Vagina (tissue), 2 donors: ENCODE results near the gene OIT3.

Experiments used
- CTCF ChIP-seq, 3 experiments: fragments of 450-650 bp in 2 of 3; fragments of 200-600 bp in 1 of 3; sonication (generic) in 1 of 3; IDR thresholded peaks; one replicate each; pipeline ENCODE4 v1.5.1; 2017 to 2019; ENCODE audit warnings: antibody characterized with exemption in 3 of 3, mild to moderate bottlenecking in 2 of 3, moderate library complexity in 2 of 3
- POLR2A ChIP-seq, 2 donors: fragments of 450-650 bp; IDR thresholded peaks; one replicate each; pipeline ENCODE4 v1.6.1; 2017; ENCODE audit warnings: antibody characterized with exemption in 2 of 2, mild to moderate bottlenecking in 2 of 2, moderate library complexity in 2 of 2
- POLR2AphosphoS5 ChIP-seq, 2 donors: sonication (generic); formaldehyde crosslinking; IDR thresholded peaks; one replicate each; pipeline ENCODE4 v1.9.0; 2017; ENCODE audit warnings: antibody characterized with exemption in 2 of 2, mild to moderate bottlenecking in 2 of 2, low read depth in 1 of 2; ENCODE audit not compliant: insufficient read depth in 1 of 2

DNA sequence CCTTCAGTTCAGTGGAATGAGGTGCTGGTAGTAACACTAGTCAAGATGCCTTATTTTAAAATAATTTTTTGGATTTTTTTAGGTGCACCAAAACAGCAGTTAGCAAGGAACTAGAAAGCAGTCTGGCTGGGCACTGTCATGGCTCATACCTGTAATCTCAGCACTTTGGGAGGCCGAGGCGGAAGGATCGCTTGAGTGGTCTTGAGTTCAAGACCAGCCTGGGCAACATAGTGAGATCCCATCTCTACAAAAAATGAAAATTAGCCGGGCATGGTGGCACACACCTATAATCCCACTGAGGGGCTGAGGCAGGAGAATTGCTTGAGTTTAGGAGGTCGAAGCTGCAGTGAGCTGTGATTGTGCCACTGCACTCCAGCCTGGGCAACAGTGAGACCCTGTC, 35.3 kb downstream of the OIT3 start:
- TF ChIP-seq POLR2A (IDR thresholded peaks at IDR 0.05) (no peak), POLR2AphosphoS5 (IDR thresholded peaks at IDR 0.05; ENCODE audit: insufficient read depth in 1 of 2, low read depth in 1 of 2) (no peak), CTCF (IDR thresholded peaks at IDR 0.05) (no peak)
